HepG2 (cell line): ENCODE data around the gene USP5. TPM values are rescaled to one million over a fixed set of nuclear protein-coding genes. Genes with fewer than 3 reads are reported as not detected.
A peak's percentile ranks its signal among the peaks of the same experiment; 100 is the strongest.

Experiments used
- AKNA ChIP-seq: sonication (generic); formaldehyde crosslinking; IDR thresholded peaks from 2 replicates; pipeline ENCODE4 v1.4.0; 2020; ENCODE audit warnings: missing genetic modification reagents, borderline replicate concordance
- ARID3A ChIP-seq: IDR thresholded peaks from 2 replicates; pipeline ENCODE4 v1.6.1; 2012; ENCODE audit warnings: low read depth, low read length, improper control_type of control experiment
- BHLHE40 ChIP-seq: IDR thresholded peaks from 2 replicates; pipeline ENCODE4 v1.6.1; 2011; ENCODE audit warnings: low read length, improper control_type of control experiment
- FOSL2 ChIP-seq: sonication (generic); formaldehyde crosslinking; IDR thresholded peaks from 2 replicates; pipeline ENCODE4 v1.4.0; 2020; ENCODE audit warnings: missing genetic modification reagents
- FOXO4 ChIP-seq: sonication (generic); formaldehyde crosslinking; conservative IDR thresholded peaks from 2 replicates; pipeline ENCODE4 v1.8.1; 2023; ENCODE audit warnings: missing genetic modification reagents
- FOXP1 ChIP-seq, 2 experiments: fragments of 450-650 bp in 1 of 2; IDR thresholded peaks; 2 replicates each; pipeline ENCODE4 v1.6.1; 2017 to 2018; ENCODE audit warnings: antibody characterized with exemption in 1 of 2
- HIC2 ChIP-seq: sonication (generic); formaldehyde crosslinking; IDR thresholded peaks from 2 replicates; pipeline ENCODE4 v1.9.0; 2022; ENCODE audit warnings: low read depth, missing genetic modification reagents
- KDM1A ChIP-seq: IDR thresholded peaks from 2 replicates; pipeline ENCODE4 v1.6.1; 2016; ENCODE audit warnings: missing compliant biosample characterization
- MTERF4 ChIP-seq: sonication (generic); formaldehyde crosslinking; IDR thresholded peaks from 2 replicates; pipeline ENCODE4 v1.8.0; 2023; ENCODE audit warnings: mild to moderate bottlenecking, missing genetic modification reagents
- NFRKB ChIP-seq: fragments of 450-650 bp; IDR thresholded peaks from 2 replicates; pipeline ENCODE4 v1.6.1; 2017
- POLR2AphosphoS5 ChIP-seq: IDR thresholded peaks from 2 replicates; pipeline ENCODE4 v1.6.1; 2012; ENCODE audit warnings: low read depth, low read length
- STAT5B ChIP-seq: sonication (generic); formaldehyde crosslinking; IDR thresholded peaks from 2 replicates; pipeline ENCODE4 v1.4.0; 2020; ENCODE audit warnings: missing genetic modification reagents
- TBP ChIP-seq: sonication (generic); formaldehyde crosslinking; IDR thresholded peaks from 2 replicates; pipeline ENCODE4 v1.5.0; 2020; ENCODE audit warnings: missing genetic modification reagents
- ZNF256 ChIP-seq: sonication (generic); formaldehyde crosslinking; conservative IDR thresholded peaks from 2 replicates; pipeline ENCODE4 v1.4.0; 2020; ENCODE audit warnings: missing genetic modification reagents
- ZNF597 ChIP-seq: sonication (generic); formaldehyde crosslinking; IDR thresholded peaks from 2 replicates; pipeline ENCODE4 v1.5.0; 2020; ENCODE audit warnings: missing genetic modification reagents
- ZNF678 ChIP-seq: sonication (generic); formaldehyde crosslinking; IDR thresholded peaks from 2 replicates; pipeline ENCODE4 v1.4.0; 2020; ENCODE audit warnings: mild to moderate bottlenecking, missing genetic modification reagents
- ZNF792 ChIP-seq: IDR thresholded peaks from 2 replicates; pipeline ENCODE4 v1.6.1; 2016
- polyA plus RNA-seq, 8 experiments: library from polyadenylated mRNA; depleted of rRNA in 3 of 8; stranded (reverse) in 7 of 8; unstranded in 1 of 8; fragments of >200 nt; fragmentation: Illumina TruSeq in 4 of 8; extraction: Trizol in 4 of 8; gene quantifications; 2 replicates each; pipeline versions ENCODE4 v1.2.1 to v1.2.3, GENCODE V29; 2011 to 2016; ENCODE audit warnings: low read depth in 4 of 8, missing spikeins in 1 of 8, mixed read lengths in 1 of 8; ENCODE audit not compliant: insufficient read depth in 1 of 8
- total RNA-seq, 5 experiments: library from RNA; depleted of rRNA; stranded (reverse); fragments of >200 nt; fragmentation: Illumina TruSeq; extraction: Trizol; gene quantifications; 2 replicates each; pipeline ENCODE4 v1.2.3, GENCODE V29; 2016; ENCODE audit warnings: low read depth in 1 of 5

Gene USP5
- total and polyA plus RNA-seq, 2 of the 13 experiments (the other 11 are each of a cell fraction or from before 2014, with no cell fraction given), result 39.6 to 56.0 TPM

- TF ChIP-seq AKNA (no peak), ZNF256 (CRISPR knock-in tag) (no peak), FOXO4 (CRISPR knock-in tag) (no peak), STAT5B (CRISPR knock-in tag) (no peak), KDM1A (CRISPR knock-in tag) (no peak), ZNF678 (CRISPR knock-in tag) (no peak), TBP (CRISPR knock-in tag) (no peak), MTERF4 (no peak), HIC2 (CRISPR knock-in tag) (no peak), NFRKB (no peak), ARID3A (no peak), FOXP1 (IDR thresholded peaks at IDR 0.05) (no peak), FOXP1 (CRISPR knock-in tag; IDR thresholded peaks at IDR 0.05) (no peak), ZNF597 (CRISPR knock-in tag) (no peak), BHLHE40 (0 out of 2 replicates have a peak, but pooled peaks have one; percentile 11), ZNF792 (CRISPR knock-in tag) (peak; percentile 24; the same call in 1 of the 2 replicates), POLR2AphosphoS5 (peak; percentile 61), FOSL2 (CRISPR knock-in tag) (peak; percentile 23)
Observed at GRCh38 chr12:6873094-6874014, 21.4 kb downstream of the USP5 start, which contains the start of gene SPSB2 (continued).
